SU-DHL-6 (cell line): Measurements from ENCODE around the gene GPATCH8.

Experiments
- EZH2phosphoT487 ChIP-seq: fragments of 200-600 bp; sonication (generic), shearing (Covaris generic); conservative IDR thresholded peaks from 2 replicates; pipeline ENCODE4 v1.6.1; 2018; ENCODE audit warnings: mild to moderate bottlenecking, antibody characterized with exemption, low read length, moderate library complexity, mixed read lengths
- TF ChIP-seq, protein P1 (sequence below): fragments of 200-600 bp; sonication (generic); IDR thresholded peaks from one replicate; pipeline ENCODE4 v1.5.1; 2017; ENCODE audit warnings: antibody characterized with exemption, mild to moderate bottlenecking, low read length, moderate library complexity; ENCODE audit not compliant: insufficient read depth, poor library complexity, severe bottlenecking

DNA sequence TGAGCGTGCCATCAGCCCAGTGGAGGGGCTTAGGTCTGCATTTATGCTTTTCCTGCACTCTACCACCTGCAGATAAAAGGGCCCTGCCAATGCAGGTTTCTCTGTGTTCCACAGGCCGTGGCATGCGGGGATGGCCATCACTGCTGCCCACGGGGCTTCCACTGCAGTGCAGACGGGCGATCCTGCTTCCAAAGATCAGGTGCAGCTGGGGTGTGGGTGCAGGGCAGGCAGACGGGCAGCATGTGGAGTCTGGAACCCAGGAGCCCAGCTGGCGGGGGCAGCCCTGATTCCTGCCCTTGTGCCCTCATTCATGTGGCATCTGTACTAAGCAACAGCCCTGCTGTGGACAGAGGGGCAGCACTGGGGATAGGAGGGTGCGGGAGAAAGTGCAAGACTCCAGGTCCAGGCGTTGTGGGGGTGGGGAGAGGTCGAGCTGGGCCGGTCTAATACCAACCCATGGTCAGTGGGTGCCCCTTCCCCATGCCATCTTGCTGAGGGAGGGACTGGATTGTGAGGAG is 153.6 kb downstream of the GPATCH8 start:
- TF ChIP-seq, protein P1, sequence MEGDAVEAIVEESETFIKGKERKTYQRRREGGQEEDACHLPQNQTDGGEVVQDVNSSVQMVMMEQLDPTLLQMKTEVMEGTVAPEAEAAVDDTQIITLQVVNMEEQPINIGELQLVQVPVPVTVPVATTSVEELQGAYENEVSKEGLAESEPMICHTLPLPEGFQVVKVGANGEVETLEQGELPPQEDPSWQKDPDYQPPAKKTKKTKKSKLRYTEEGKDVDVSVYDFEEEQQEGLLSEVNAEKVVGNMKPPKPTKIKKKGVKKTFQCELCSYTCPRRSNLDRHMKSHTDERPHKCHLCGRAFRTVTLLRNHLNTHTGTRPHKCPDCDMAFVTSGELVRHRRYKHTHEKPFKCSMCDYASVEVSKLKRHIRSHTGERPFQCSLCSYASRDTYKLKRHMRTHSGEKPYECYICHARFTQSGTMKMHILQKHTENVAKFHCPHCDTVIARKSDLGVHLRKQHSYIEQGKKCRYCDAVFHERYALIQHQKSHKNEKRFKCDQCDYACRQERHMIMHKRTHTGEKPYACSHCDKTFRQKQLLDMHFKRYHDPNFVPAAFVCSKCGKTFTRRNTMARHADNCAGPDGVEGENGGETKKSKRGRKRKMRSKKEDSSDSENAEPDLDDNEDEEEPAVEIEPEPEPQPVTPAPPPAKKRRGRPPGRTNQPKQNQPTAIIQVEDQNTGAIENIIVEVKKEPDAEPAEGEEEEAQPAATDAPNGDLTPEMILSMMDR, result no peak
- no peak for TF ChIP-seq EZH2phosphoT487
